ENCODE measurements around the gene SGMS1. TPM values are rescaled to one million over a fixed set of nuclear protein-coding genes. Genes with fewer than 3 reads are reported as not detected.

The SGMS1 gene
- total RNA-seq, 1 donor = 30.2 TPM

DNA sequence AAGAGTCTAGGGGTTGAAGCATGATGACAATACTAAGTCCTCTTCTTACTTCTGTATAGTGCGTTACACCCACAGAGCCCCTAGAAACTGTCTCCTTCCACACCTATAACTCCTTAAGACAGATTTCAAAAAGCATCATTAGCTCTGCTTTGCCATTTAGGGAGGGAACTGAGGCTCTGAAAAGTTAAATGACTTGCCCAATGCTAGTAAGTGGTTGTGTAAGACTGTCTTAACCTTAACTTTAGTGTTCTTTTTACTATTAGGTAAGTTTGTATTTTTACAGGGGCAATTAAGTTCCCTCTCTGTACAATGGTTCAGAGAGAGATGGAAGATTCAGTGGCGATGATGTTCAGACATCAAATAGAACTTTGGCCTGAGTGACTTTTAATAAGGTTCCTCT, 299.7 kb downstream of the SGMS1 start:
- no peak for DNase-seq (ENCODE audit: low read depth in 2 of 3, low spot score in 2 of 3)

- DNase-seq (ENCODE audit: low read depth in 2 of 3, low spot score in 2 of 3) = peak in 2 of 3 donors; percentile 29 to 64
Measured at GRCh38 chr10:50322077-50322476, 301.7 kb downstream of the SGMS1 start.

DNA sequence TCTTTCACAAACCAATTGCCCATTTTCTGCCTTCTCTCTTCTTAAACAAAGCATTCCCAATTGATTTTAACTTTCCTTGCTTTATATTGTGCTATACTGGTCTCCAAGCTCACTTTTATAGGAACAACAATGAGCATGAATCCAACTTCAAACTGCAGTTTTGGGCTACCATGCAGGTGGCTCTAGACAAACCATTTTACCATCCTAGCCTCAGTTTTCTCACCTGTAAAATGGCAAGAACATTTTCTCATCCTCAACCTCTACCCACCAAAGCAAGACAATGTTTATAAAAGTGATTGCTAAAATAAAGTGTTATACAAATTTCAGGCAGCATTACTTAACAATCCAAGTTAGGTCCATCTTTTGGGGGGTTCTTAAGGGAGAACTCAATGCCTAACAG, 305.6 kb downstream of the SGMS1 start:
- DNase-seq (ENCODE audit: low read depth in 2 of 3, low spot score in 2 of 3) = no peak

GRCh38 chr10:50316695-50317648, 306.8 kb downstream of the SGMS1 start:
- peak in 1 of 3 donors; percentile 54 for DNase-seq (ENCODE audit: low read depth in 2 of 3, low spot score in 2 of 3)

DNA sequence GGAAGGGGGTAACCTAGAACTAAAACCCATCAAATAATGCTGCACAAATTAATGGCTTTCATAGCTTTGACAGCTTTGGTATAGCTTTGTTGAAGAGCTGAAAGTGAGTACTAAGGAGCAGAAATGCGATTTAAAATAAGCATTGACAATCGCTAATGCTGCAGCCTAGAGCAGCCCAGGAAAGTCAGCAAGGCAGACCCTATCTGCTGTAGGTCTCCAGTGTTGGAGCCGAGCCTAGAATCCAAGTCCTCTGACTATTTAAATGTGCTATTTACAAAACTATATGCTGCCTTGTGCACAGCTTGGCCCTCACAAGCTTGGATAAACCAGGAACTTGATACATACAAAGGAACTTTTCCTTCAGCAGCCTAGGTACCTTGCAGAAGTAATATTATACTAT, 307.6 kb downstream of the SGMS1 start:
- no peak for DNase-seq (ENCODE audit: low read depth in 2 of 3, low spot score in 2 of 3)

- no peak for DNase-seq (ENCODE audit: low read depth in 2 of 3, low spot score in 2 of 3)
Measured at GRCh38 chr10:50315424-50315823, 308.3 kb downstream of the SGMS1 start.

DNA sequence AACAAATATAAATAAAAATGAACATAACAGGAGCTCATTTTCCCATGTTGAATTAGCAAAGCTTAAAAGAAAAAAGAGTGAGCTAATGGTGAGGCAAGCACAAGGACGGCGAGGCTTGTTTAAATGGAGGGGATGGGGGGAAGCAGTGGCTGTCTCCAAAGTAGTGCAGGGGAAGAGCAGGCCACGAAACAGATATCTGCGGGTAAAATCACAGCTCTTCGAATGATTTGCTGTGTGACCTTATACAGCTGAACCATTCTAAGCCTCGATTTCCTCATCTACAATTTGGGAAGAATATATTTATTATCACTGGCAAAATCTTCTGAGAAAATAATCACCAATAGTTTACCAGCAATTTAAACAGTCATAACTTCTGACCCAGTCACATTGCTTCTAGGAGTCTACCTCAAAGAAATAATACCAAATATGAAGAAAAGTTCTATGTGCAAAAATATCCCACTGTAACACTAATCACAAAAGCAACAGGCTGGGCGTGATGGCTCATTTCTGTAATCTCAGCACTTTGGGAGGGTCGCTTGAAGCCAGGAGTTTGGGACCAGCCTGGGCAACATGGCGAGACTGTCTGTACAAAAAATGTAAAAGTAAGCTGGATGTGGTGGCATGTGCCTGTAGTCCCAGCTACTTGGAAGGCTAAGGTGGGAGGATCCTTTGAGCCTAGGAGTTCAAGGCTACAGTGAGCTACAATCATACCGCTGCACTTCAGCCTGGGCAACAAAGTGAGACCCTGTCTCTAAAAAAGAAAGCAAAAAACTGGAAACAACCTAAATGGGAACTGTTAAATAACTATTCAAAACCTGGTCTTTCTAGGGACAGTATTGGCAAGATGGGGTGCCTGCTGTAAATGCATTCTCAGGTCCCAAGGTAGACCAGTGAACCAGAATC, 309.3 kb downstream of the SGMS1 start:
- DNase-seq (ENCODE audit: low read depth in 2 of 3, low spot score in 2 of 3) = no peak

GRCh38 chr10:50312464-50313437, 311.0 kb downstream of the SGMS1 start:
- no peak for DNase-seq (ENCODE audit: low read depth in 2 of 3, low spot score in 2 of 3)

DNA sequence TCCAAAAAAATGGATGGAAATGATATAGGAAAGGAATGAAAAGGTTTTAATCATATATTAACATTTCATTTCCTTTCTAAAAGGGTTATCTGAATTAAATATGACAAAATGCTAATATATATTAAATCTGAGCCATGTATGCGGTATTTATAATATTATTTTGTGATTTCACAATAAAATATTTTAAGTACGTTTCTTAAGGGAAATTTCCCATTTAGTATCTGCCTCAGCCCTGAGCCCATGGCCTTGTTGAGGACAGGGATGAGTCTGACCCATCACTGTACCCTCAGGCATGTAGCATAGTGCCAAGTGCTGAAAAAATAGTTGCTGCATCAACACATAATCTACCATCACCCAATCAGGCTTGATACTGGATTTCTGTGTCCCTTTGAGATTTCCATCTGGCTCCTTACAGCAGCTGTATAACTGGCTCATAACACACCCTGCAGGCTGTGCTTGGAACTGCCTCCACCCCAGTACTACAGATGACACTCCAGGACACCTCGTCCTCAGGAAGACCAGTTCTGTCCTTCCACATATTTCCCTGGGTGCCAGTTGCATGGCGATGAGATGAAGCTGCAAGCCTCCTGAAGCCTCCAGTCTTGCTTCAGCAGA, 313.1 kb downstream of the SGMS1 start:
- DNase-seq (ENCODE audit: low read depth in 2 of 3, low spot score in 2 of 3) = no peak

DNA sequence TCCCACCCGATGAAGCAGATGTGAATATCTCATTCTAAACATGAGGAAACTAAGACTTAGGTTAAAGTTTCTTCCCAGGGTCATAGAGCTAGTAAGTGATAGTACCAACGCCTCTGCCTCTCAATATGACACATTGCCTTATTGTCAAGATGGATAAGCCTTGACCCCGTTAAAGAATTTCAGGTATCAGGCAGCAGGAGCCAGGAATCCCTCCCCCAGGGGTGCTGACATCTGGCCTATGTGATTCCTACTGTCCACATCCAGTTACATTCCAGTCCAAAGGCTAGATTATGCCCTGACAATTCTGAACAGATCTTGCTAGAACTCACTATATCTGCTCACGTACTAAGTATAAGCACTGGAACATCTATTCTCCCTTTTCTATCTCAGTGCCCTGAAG, 314.4 kb downstream of the SGMS1 start:
- no peak for DNase-seq (ENCODE audit: low read depth in 2 of 3, low spot score in 2 of 3)

- no peak for DNase-seq (ENCODE audit: low read depth in 2 of 3, low spot score in 2 of 3)
Measured at GRCh38 chr10:50304660-50305059, 319.1 kb downstream of the SGMS1 start.

GRCh38 chr10:50299948-50300669, 323.6 kb downstream of the SGMS1 start:
- no peak for DNase-seq (ENCODE audit: low read depth in 2 of 3, low spot score in 2 of 3)

GRCh38 chr10:50295367-50295766, 328.4 kb downstream of the SGMS1 start:
- DNase-seq (ENCODE audit: low read depth in 2 of 3, low spot score in 2 of 3) = no peak

DNA sequence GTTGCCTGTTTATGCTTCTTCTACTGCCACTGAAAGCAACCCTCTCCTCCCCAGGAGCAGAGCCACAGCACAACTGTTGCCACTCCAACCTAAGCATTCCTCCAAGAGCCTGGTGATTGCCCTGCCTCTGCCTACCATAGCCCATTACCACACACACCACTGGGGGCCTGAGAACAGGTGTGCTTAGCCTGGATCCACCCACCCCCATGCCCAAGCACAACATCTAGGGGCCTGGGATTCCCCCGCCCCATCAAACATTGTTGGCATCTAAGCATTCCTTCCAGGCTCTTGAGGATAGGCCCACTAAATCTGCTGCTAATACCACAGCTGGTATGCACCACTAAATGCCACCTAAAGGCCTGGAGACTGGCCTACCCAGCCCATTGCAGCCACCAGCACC, 329.2 kb downstream of the SGMS1 start:
- no peak for DNase-seq (ENCODE audit: low read depth in 2 of 3, low spot score in 2 of 3)

DNA sequence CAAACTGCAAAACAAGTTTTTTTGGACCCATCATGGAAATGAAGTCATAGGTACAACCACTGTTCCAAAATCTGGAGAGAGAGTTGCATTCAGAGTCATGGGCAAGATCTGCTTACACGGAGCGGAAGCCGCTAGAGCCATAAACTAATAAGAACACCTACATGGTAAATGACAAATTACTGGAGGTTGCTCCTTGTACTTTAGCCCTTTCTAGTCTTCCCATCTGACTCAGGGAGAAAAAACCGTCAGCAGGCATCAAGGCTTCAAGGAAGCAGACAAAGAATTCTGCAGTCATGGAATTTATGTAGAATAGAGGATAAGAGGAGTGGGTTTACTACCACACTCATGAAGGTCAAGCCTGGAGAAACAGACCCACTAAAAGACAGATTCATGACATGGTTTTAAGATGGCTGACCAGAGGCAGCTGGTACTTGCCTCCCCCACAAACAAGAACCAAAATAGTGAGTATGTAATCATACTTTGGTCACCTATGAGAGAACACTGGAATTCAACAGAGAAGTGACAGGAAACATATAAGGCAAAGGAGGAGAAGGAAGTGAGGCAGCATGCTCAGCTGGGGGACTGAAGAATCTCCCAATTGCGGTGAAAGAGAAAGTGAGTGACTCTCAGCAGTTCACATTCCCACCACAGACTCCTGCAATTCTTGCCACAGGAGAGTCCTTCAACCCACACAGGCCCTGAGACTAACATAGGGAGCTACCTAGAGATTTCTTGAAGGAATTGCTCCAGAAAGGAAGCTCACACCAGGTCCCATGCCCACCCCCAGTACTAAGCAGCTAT, 330.0 kb downstream of the SGMS1 start:
- DNase-seq (ENCODE audit: low read depth in 2 of 3, low spot score in 2 of 3) = no peak

- DNase-seq (ENCODE audit: low read depth in 2 of 3, low spot score in 2 of 3) = peak in 2 of 3 donors; percentile 5 to 69
Measured at GRCh38 chr10:50291261-50291850, 332.4 kb downstream of the SGMS1 start.

GRCh38 chr10:50289196-50289595, 334.6 kb downstream of the SGMS1 start:
- DNase-seq (ENCODE audit: low read depth in 2 of 3, low spot score in 2 of 3) = no peak

All from hematopoietic multipotent progenitor cell (in vitro differentiated cells).